HG03039 (cell line): Measurements from ENCODE around the gene TRIP4.
"Not testable (repeated sequence)": the region's sequence is repeated elsewhere in the genome, so short reads cannot be mapped to it uniquely, and the experiment has no call there.

Source experiments
- ATAC-seq: cut with Tn5 transposase; IDR thresholded peaks from one replicate; pipeline ENCODE4 v1.9.1; 2021; ENCODE audit warnings: mild to moderate bottlenecking, moderate library complexity; ENCODE audit not compliant: unreplicated experiment

Gene TRIP4

GRCh38 chr15:64380130-64380870 lies 7.3 kb upstream of the TRIP4 start:
- ATAC-seq, result not testable (repeated sequence)

GRCh38 chr15:64381000-64381751 lies 6.5 kb upstream of the TRIP4 start, which contains the start of gene PCLAF:
TSS of gene PCLAF (minus strand) at chr15:64381441. CDS start at chr15:64381371, 70 bp downstream.
- ATAC-seq, result peak; percentile 98

- ATAC-seq, result no peak
Observed at GRCh38 chr15:64383760-64384159, 3.9 kb upstream of the TRIP4 start.

- ATAC-seq, result no peak
Observed at GRCh38 chr15:64386291-64386690, 1.3 kb upstream of the TRIP4 start.

- no peak for ATAC-seq
Observed at GRCh38 chr15:64389036-64389435, 1.4 kb downstream of the TRIP4 start.

GRCh38 chr15:64392471-64392870 lies 4.8 kb downstream of the TRIP4 start:
- not testable (repeated sequence) for ATAC-seq

GRCh38 chr15:64396789-64397188 lies 9.2 kb downstream of the TRIP4 start:
- no peak for ATAC-seq

GRCh38 chr15:64398575-64398974 lies 10.9 kb downstream of the TRIP4 start:
- ATAC-seq, result no peak

GRCh38 chr15:64400583-64400982 lies 12.9 kb downstream of the TRIP4 start:
- no peak for ATAC-seq

- no peak for ATAC-seq
Observed at GRCh38 chr15:64412216-64412615, 24.6 kb downstream of the TRIP4 start.

- ATAC-seq, result no peak
Observed at GRCh38 chr15:64422697-64423096, 35.1 kb downstream of the TRIP4 start.

- no peak for ATAC-seq
Observed at GRCh38 chr15:64423970-64424369, 36.3 kb downstream of the TRIP4 start.

- ATAC-seq, result no peak
Observed at GRCh38 chr15:64425221-64425620, 37.6 kb downstream of the TRIP4 start.

- ATAC-seq, result no peak
Observed at GRCh38 chr15:64426845-64427465, 39.3 kb downstream of the TRIP4 start.

GRCh38 chr15:64429448-64429847 lies 41.8 kb downstream of the TRIP4 start:
- no peak for ATAC-seq

- ATAC-seq, result no peak
Observed at GRCh38 chr15:64430000-64430735, 42.5 kb downstream of the TRIP4 start.

GRCh38 chr15:64437982-64438381 lies 50.3 kb downstream of the TRIP4 start:
- ATAC-seq, result no peak

- ATAC-seq, result no peak
Observed at GRCh38 chr15:64438653-64439447, 51.2 kb downstream of the TRIP4 start.

GRCh38 chr15:64441852-64442251 lies 54.2 kb downstream of the TRIP4 start:
- ATAC-seq, result no peak

GRCh38 chr15:64443016-64443415 lies 55.4 kb downstream of the TRIP4 start:
- ATAC-seq, result no peak
